ENCODE measurements around the gene ADAM19. TPM values are rescaled to one million over a fixed set of nuclear protein-coding genes. Genes with fewer than 3 reads are reported as not detected.

Gene ADAM19
- total and polyA plus RNA-seq, 2 donors from 2014 or later: 0.88 to 9.2 TPM

DNA sequence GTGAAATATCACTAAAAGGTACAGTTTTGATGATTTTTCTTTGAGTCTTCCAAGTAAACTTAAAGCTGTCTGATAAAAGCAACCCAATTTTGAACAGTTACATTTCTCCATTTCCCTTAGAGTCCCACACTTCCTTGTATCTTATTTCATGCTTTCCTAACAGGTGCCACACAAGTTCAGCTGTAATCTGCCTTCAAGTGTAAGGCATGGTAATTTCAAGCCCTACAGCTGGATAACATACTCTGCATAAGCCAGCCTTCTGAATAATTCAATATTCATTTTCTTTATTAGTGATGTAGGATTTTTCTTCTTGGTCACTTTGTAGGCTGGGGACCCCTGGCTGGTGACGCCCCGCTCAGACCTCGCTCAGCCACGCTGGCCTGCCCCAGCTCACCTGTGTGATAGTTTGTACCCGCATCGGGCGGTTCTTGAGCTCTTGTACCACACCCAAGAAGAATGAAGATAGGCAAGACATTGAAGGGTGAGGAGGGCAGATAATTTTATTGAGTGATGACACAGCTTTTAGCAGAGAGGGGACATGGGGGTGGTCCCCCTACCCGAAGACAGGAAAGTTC lies 42.7 kb upstream of the ADAM19 start:
- intact Hi-C loops (cut with DNase I): no loop called here
- no peaks in the 10 kb centered on the region for H3K4me1 ChIP-seq (ENCODE audit: control insufficient read depth in 2 of 3, insufficient read depth in 2 of 3, low read depth in 1 of 3, low read length in 3 of 3)
- no peak overlapping the region for H3K27ac ChIP-seq (ENCODE audit: low read depth in 2 of 2, low read length in 2 of 2)
- H3K9me3 ChIP-seq (ENCODE audit: control insufficient read depth in 2 of 3, insufficient read depth in 1 of 3, low read length in 3 of 3): no peaks in the 10 kb centered on the region
- no peak overlapping the region for H3K4me3 ChIP-seq (ENCODE audit: low read length in 3 of 3)
- DNase-seq (no peak), FAIRE-seq (no peak)
- H3K36me3 ChIP-seq (ENCODE audit: control insufficient read depth in 2 of 3, insufficient read depth in 3 of 3, low read length in 3 of 3): no peaks in the 10 kb centered on the region
- H3K9ac ChIP-seq (ENCODE audit: low read length in 3 of 3): no peak overlapping the region
- TF ChIP-seq, protein P1, sequence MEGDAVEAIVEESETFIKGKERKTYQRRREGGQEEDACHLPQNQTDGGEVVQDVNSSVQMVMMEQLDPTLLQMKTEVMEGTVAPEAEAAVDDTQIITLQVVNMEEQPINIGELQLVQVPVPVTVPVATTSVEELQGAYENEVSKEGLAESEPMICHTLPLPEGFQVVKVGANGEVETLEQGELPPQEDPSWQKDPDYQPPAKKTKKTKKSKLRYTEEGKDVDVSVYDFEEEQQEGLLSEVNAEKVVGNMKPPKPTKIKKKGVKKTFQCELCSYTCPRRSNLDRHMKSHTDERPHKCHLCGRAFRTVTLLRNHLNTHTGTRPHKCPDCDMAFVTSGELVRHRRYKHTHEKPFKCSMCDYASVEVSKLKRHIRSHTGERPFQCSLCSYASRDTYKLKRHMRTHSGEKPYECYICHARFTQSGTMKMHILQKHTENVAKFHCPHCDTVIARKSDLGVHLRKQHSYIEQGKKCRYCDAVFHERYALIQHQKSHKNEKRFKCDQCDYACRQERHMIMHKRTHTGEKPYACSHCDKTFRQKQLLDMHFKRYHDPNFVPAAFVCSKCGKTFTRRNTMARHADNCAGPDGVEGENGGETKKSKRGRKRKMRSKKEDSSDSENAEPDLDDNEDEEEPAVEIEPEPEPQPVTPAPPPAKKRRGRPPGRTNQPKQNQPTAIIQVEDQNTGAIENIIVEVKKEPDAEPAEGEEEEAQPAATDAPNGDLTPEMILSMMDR (IDR thresholded peaks at IDR 0.05; ENCODE audit: borderline replicate concordance, extremely low read depth, insufficient read depth): no peak
- H3K27me3 ChIP-seq (ENCODE audit: control insufficient read depth, insufficient read depth, low read length): no peaks in the 10 kb centered on the region

DNA sequence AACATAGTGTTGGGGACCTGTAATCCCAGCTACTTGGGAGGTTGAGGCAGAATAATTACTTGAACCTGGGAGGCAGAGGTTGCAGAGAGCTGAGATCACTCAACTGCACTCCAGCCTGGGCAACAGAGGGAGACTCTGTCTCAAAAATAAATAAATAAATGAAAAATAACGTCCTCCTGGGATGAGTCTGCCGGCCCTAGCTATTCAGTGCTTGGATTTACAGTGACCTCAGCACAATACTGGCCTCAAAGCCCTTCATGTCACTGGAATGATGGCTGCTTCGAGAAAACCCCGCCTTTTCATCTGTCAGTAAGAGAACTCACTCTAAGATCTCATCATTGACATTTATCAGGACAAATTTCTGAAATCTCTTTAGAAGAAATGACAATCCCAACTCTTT lies 41.2 kb upstream of the ADAM19 start:
- intact Hi-C loops (cut with DNase I): no loop called here
- FAIRE-seq: no peak
- Histone ChIP-seq H3K9me3 (ENCODE audit: control insufficient read depth in 2 of 3, insufficient read depth in 1 of 3, low read length in 3 of 3) (no peaks in the 10 kb centered on the region), H3K36me3 (ENCODE audit: control insufficient read depth in 2 of 3, insufficient read depth in 3 of 3, low read length in 3 of 3) (no peaks in the 10 kb centered on the region), H3K4me1 (ENCODE audit: control insufficient read depth in 2 of 3, insufficient read depth in 2 of 3, low read depth in 1 of 3, low read length in 3 of 3) (no peaks in the 10 kb centered on the region), H3K4me3 (ENCODE audit: low read length in 3 of 3) (no peak overlapping the region), H3K9ac (ENCODE audit: low read length in 3 of 3) (no peak overlapping the region), H3K27me3 (ENCODE audit: control insufficient read depth, insufficient read depth, low read length) (no peaks in the 10 kb centered on the region), H3K27ac (ENCODE audit: low read depth in 2 of 2, low read length in 2 of 2) (no peak overlapping the region)
- TF ChIP-seq, protein P1 (IDR thresholded peaks at IDR 0.05; ENCODE audit: borderline replicate concordance, extremely low read depth, insufficient read depth): no peak
- no peak for DNase-seq

DNA sequence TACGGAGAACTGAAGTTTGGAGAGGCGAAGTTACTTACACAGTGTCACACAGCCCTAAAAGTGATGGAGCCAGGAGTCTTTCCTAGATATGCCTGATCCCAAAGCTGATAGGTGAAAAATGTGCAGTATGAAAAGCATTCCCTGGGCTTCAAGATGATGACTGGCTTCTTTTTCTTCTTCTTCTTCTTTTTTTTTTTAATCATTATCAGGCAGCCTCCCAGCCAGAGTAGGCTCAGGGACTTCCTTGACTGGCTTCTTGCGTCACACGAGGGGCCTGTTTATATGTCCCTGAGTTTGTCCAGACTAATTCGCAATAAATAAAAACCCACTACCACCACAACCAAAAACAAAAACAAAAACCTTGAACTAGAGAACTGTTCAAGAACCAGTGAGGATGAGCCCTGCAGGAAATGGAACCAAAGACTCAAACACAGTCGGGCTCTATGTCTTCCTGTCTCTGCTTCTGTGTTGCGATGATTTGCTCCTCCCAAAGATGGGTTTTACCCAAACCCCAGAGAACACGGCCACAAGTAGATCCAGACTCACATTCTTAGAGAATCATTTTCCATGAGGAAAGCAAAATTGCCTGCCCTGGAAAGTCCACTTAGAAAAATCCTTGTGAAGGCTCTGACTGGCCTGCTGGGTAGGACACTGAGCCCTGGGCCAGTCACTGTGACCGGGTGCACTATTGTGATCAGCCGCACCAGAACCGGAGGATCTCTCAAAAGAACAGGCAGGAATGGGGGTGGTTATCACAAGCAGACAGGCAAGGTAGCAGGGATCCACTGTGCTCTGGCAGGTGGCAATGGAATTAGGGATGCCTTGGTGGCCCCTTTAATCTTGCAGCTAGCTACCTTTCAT lies 38.0 kb upstream of the ADAM19 start:
- Histone ChIP-seq H3K9ac (ENCODE audit: low read length in 3 of 3) (no peak overlapping the region), H3K4me1 (ENCODE audit: control insufficient read depth in 2 of 3, insufficient read depth in 2 of 3, low read depth in 1 of 3, low read length in 3 of 3) (peaks cover 0 to 3% (median 0%) of the 10 kb centered on the region in 3 donors), H3K27me3 (ENCODE audit: control insufficient read depth, insufficient read depth, low read length) (no peaks in the 10 kb centered on the region), H3K36me3 (ENCODE audit: control insufficient read depth in 2 of 3, insufficient read depth in 3 of 3, low read length in 3 of 3) (no peaks in the 10 kb centered on the region), H3K9me3 (ENCODE audit: control insufficient read depth in 2 of 3, insufficient read depth in 1 of 3, low read length in 3 of 3) (no peaks in the 10 kb centered on the region), H3K27ac (ENCODE audit: low read depth in 2 of 2, low read length in 2 of 2) (no peak overlapping the region), H3K4me3 (ENCODE audit: low read length in 3 of 3) (no peak overlapping the region)
- intact Hi-C loops (cut with DNase I): no loop called here
- FAIRE-seq (no peak), DNase-seq (no peak)
- TF ChIP-seq, protein P1 (IDR thresholded peaks at IDR 0.05; ENCODE audit: borderline replicate concordance, extremely low read depth, insufficient read depth): no peak
